K562 (cell line): ENCODE data around the gene ROS1. TPM values are rescaled to one million over a fixed set of nuclear protein-coding genes. Genes with fewer than 3 reads are reported as not detected.

ENCODE experiments used
- ATAC-seq: fragments of 200-7000 bp; cut with Tn5 transposase; 3 replicates; pipeline ENCODE4 v1.9.1; 2020; ENCODE audit warnings: moderate library complexity
- BruUV-seq: library from RNA; stranded (reverse); fragments of 400-500 nt; replicated peaks from 2 replicates; lab custom pipeline; 2021; lab: Mats Ljungman, UMichigan
- CTCF ChIA-PET: fragments of 300-600 bp; formaldehyde crosslinking; extraction: SDS; loops from one replicate; lab custom pipeline; 2021; ENCODE audit warnings: low intra/inter-chr PET ratio; lab: Yijun Ruan, JAX
- POLR2A ChIA-PET: fragments of 300-600, 350-650 bp; sonication (Branson Sonifier 250); formaldehyde crosslinking; extraction: SDS; loops from one replicate; lab custom pipeline; 2021; ENCODE audit warnings: antibody characterized with exemption, inconsistent platforms; lab: Yijun Ruan, JAX
- DNase-seq, 4 experiments: peaks; one replicate each; pipeline versions ENCODE4 v3.0.0 to v3.0.0-alpha.2; 2011 to 2018; ENCODE audit warnings: low spot score in 3 of 4, mixed read lengths in 3 of 4; ENCODE audit errors: extremely low read depth in 1 of 4
- FAIRE-seq: peaks from 2 replicates; lab custom pipeline; 2011; peaks lifted over from hg19 to GRCh38; lab: Jason Lieb, UNC
- H2AFZ ChIP-seq: 2 replicates; pipeline ENCODE4 v1.6.0; 2011; ENCODE audit warnings: low read depth, low read length, control low read depth, inconsistent platforms
- H3K27ac ChIP-seq: fragments of 200-600 bp; 3 replicates; pipeline ENCODE4 v1.8.0; 2011; ENCODE audit warnings: low read depth, mild to moderate bottlenecking, control low read depth, inconsistent platforms, low read length, moderate library complexity, mixed read lengths; ENCODE audit errors: extremely low read depth
- H3K27me3 ChIP-seq, 2 experiments: fragments of 300-600 bp in 1 of 2; 2 replicates in 1 of 2; 3 replicates in 1 of 2; pipeline versions ENCODE4 v1.6.0 to v1.8.0; 2011; ENCODE audit warnings: inconsistent platforms in 2 of 2, low read length in 2 of 2, mild to moderate bottlenecking in 1 of 2, mixed read lengths in 1 of 2, moderate library complexity in 1 of 2; ENCODE audit not compliant: control insufficient read depth in 2 of 2, insufficient read depth in 2 of 2
- H3K36me3 ChIP-seq: fragments of 300-600 bp; 3 replicates; pipeline ENCODE4 v1.8.0; 2011; ENCODE audit warnings: mild to moderate bottlenecking, low read length, inconsistent platforms; ENCODE audit not compliant: control insufficient read depth, insufficient read depth
- H3K4me1 ChIP-seq, 2 experiments: fragments of 200-600 bp in 1 of 2; replicated peaks in 1 of 2; 2 replicates in 1 of 2; 3 replicates in 1 of 2; pipeline versions ENCODE4 v1.5.1 to v1.8.0; 2011; ENCODE audit warnings: inconsistent platforms in 2 of 2, low read length in 2 of 2, mild to moderate bottlenecking in 1 of 2, mixed read lengths in 1 of 2, moderate library complexity in 1 of 2; ENCODE audit not compliant: control insufficient read depth in 2 of 2, insufficient read depth in 2 of 2
- H3K4me2 ChIP-seq: 2 replicates; pipeline ENCODE4 v1.6.1; 2011; ENCODE audit warnings: low read length, control low read depth, inconsistent platforms, mixed read lengths; ENCODE audit not compliant: insufficient read depth
- H3K4me3 ChIP-seq: fragments of 200-600 bp; sonication (generic), shearing (Covaris generic); 2 replicates; pipeline ENCODE4 v1.5.1; 2016; ENCODE audit warnings: control low read depth, inconsistent platforms
- H3K79me2 ChIP-seq: fragments of 200-600 bp; 3 replicates; pipeline ENCODE4 v1.8.0; 2011; ENCODE audit warnings: low read length, inconsistent platforms; ENCODE audit not compliant: control insufficient read depth, insufficient read depth
- H3K9ac ChIP-seq, 2 experiments: 2 replicates each; pipeline versions ENCODE4 v1.6.0 to v1.6.1; 2011; ENCODE audit warnings: low read depth in 2 of 2, low read length in 2 of 2, control low read depth in 1 of 2, inconsistent platforms in 1 of 2, mild to moderate bottlenecking in 1 of 2, mixed read lengths in 1 of 2; ENCODE audit not compliant: insufficient read depth in 1 of 2
- H3K9me1 ChIP-seq: one replicate; pipeline ENCODE4 v1.6.0; 2011; ENCODE audit warnings: inconsistent platforms, mild to moderate bottlenecking, low read length, moderate library complexity; ENCODE audit not compliant: control insufficient read depth, insufficient read depth
- H3K9me3 ChIP-seq: replicated peaks from 2 replicates; pipeline ENCODE4 v1.5.1; 2011; ENCODE audit warnings: low read depth, low read length, inconsistent platforms; ENCODE audit not compliant: control insufficient read depth, insufficient read depth
- H4K20me1 ChIP-seq: replicated peaks from 2 replicates; pipeline ENCODE4 v1.6.1; 2011; ENCODE audit warnings: low read length, inconsistent platforms, mixed read lengths; ENCODE audit not compliant: control insufficient read depth, insufficient read depth
- CBFA2T3 ChIP-seq: fragments of 450-650 bp; IDR thresholded peaks from 2 replicates; pipeline ENCODE4 v1.6.1; 2017
- ETS1 ChIP-seq: conservative IDR thresholded peaks from 2 replicates; pipeline ENCODE4 v1.6.1; 2011; ENCODE audit warnings: low read depth, mild to moderate bottlenecking, low read length; ENCODE audit not compliant: control insufficient read depth
- NFATC3 ChIP-seq: fragments of 450-650 bp; IDR thresholded peaks from 2 replicates; pipeline ENCODE4 v1.6.1; 2017; ENCODE audit warnings: mild to moderate bottlenecking
- SMARCE1 ChIP-seq: fragments of 450-650 bp; IDR thresholded peaks from 2 replicates; pipeline ENCODE4 v1.7.1; 2016; ENCODE audit warnings: mild to moderate bottlenecking
- YBX1 ChIP-seq: fragments of 450-650 bp; IDR thresholded peaks from 2 replicates; pipeline ENCODE4 v1.7.1; 2016; ENCODE audit warnings: mild to moderate bottlenecking
- ZNF12 ChIP-seq: sonication (generic); formaldehyde crosslinking; IDR thresholded peaks from 2 replicates; pipeline ENCODE4 v1.4.0; 2020; ENCODE audit warnings: mild to moderate bottlenecking, missing genetic modification reagents
- ZNF507 ChIP-seq: conservative IDR thresholded peaks from 2 replicates; pipeline ENCODE4 v1.6.1; 2017; ENCODE audit warnings: missing genetic modification characterization, missing compliant biosample characterization
- WGBS: fragments of 100-300 bp; shearing (Covaris generic); methylation state at CpG from one replicate; pipeline ENCODE4 v1.1.6; 2016; ENCODE audit warnings: low coverage, mixed read lengths; ENCODE audit not compliant: insufficient coverage; ENCODE audit errors: missing lambda C conversion rate; 5-methylcytosine and 5-hydroxymethylcytosine counted together
- in situ Hi-C: fragments of 300-500 bp; cut with MboI; formaldehyde crosslinking; loops from 4 replicates; pipeline ENCODE4 v1.15.0; 2018; ENCODE audit warnings: inconsistent platforms, mixed read lengths
- intact Hi-C: fragments of 100-400 bp; cut with micrococcal nuclease; formaldehyde crosslinking; loops from 2 replicates; pipeline ENCODE4 v1.14.2; 2022
- polyA plus RNA-seq, 8 experiments: library from polyadenylated mRNA; depleted of rRNA in 4 of 8; stranded (reverse) in 5 of 8; unstranded in 3 of 8; fragments of >200 nt; fragmentation: Nextera tagmentation in 2 of 8; fragmentation: Illumina TruSeq in 1 of 8; extraction: Ambion mirVana in 2 of 8; extraction: Trizol in 1 of 8; gene quantifications; 2 replicates each; pipeline versions ENCODE4 v1.2.1 to v1.2.3, GENCODE V29; 2011 to 2014; ENCODE audit warnings: inconsistent platforms in 1 of 8, missing spikeins in 1 of 8
- total RNA-seq, 7 experiments: library from RNA; depleted of rRNA in 6 of 7; stranded (reverse); fragments of >200 nt in 6 of 7; fragmentation: Illumina TruSeq in 2 of 7; extraction: Trizol in 2 of 7; gene quantifications; 2 replicates each; pipeline versions ENCODE4 v1.2.1 to v1.2.3, GENCODE V29; 2011 to 2021; ENCODE audit warnings: low replicate concordance in 1 of 7
- TF ChIP-seq, protein P1 (sequence below): fragments of 150-350 bp; IDR thresholded peaks from 2 replicates; pipeline ENCODE4 v1.6.1; 2014; ENCODE audit warnings: low read depth, mild to moderate bottlenecking, low read length, borderline replicate concordance
- TF ChIP-seq, protein P2 (sequence below): fragments of 450-650 bp; IDR thresholded peaks from 2 replicates; pipeline ENCODE4 v1.6.1; 2016; ENCODE audit warnings: borderline replicate concordance

Gene ROS1
- total and polyA plus RNA-seq, 9 of the 15 experiments (the other 6 are each of a cell fraction or from before 2014, with no cell fraction given), result under 0.01 to 0.16 (median 0.04) TPM; not detected in 6

DNA sequence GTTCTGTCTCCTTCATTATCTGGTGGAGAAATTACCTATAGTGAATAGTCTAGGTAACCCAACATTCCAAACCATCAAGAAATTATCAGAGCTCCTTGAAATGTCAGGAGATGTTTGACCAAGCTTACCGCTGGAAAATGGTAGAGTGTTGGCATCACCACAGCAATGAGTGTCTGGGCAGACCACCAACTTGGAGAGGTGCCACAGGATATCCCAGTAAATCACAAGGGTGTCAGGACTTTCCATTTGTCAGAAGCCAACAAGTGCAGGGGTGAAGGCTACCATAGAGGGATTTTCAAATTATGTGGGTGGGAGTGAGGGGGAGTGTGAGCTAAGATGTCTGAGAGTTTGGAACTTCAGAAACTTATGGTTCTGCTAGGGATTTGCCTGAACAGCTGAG, 87.2 kb downstream of the ROS1 start:
- no TSS peak for BruUV-seq
- ChIA-PET CTCF (no interaction called here), POLR2A (no interaction called here)
- DNase-seq, result no peak
- in situ Hi-C loops (no loop called here), intact Hi-C loops (no loop called here)
- H4K20me1 ChIP-seq, result no peaks in the 10 kb centered on the region
- no peak for ATAC-seq
- no peaks in the 10 kb centered on the region for H3K79me2 ChIP-seq
- H3K9ac ChIP-seq, result no peak overlapping the region
- no peak for FAIRE-seq
- TF ChIP-seq NFATC3 (no peak), ZNF12 (CRISPR knock-in tag) (no peak), ETS1 (no peak), ZNF507 (no peak), CBFA2T3 (no peak), YBX1 (no peak), SMARCE1 (no peak)
- TF ChIP-seq, protein P1, sequence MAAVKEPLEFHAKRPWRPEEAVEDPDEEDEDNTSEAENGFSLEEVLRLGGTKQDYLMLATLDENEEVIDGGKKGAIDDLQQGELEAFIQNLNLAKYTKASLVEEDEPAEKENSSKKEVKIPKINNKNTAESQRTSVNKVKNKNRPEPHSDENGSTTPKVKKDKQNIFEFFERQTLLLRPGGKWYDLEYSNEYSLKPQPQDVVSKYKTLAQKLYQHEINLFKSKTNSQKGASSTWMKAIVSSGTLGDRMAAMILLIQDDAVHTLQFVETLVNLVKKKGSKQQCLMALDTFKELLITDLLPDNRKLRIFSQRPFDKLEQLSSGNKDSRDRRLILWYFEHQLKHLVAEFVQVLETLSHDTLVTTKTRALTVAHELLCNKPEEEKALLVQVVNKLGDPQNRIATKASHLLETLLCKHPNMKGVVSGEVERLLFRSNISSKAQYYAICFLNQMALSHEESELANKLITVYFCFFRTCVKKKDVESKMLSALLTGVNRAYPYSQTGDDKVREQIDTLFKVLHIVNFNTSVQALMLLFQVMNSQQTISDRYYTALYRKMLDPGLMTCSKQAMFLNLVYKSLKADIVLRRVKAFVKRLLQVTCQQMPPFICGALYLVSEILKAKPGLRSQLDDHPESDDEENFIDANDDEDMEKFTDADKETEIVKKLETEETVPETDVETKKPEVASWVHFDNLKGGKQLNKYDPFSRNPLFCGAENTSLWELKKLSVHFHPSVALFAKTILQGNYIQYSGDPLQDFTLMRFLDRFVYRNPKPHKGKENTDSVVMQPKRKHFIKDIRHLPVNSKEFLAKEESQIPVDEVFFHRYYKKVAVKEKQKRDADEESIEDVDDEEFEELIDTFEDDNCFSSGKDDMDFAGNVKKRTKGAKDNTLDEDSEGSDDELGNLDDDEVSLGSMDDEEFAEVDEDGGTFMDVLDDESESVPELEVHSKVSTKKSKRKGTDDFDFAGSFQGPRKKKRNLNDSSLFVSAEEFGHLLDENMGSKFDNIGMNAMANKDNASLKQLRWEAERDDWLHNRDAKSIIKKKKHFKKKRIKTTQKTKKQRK, result no peak
- TF ChIP-seq, protein P2, sequence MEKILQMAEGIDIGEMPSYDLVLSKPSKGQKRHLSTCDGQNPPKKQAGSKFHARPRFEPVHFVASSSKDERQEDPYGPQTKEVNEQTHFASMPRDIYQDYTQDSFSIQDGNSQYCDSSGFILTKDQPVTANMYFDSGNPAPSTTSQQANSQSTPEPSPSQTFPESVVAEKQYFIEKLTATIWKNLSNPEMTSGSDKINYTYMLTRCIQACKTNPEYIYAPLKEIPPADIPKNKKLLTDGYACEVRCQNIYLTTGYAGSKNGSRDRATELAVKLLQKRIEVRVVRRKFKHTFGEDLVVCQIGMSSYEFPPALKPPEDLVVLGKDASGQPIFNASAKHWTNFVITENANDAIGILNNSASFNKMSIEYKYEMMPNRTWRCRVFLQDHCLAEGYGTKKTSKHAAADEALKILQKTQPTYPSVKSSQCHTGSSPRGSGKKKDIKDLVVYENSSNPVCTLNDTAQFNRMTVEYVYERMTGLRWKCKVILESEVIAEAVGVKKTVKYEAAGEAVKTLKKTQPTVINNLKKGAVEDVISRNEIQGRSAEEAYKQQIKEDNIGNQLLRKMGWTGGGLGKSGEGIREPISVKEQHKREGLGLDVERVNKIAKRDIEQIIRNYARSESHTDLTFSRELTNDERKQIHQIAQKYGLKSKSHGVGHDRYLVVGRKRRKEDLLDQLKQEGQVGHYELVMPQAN, result no peak
- 0% methylated on average over 1 of the region's 1 CpG for WGBS
- no peaks in the 10 kb centered on the region for H3K9me1 ChIP-seq
- no peaks in the 10 kb centered on the region for H3K27me3 ChIP-seq
- H3K4me2 ChIP-seq, result no peak overlapping the region
- H3K9me3 ChIP-seq, result no peaks in the 10 kb centered on the region
- no peaks in the 10 kb centered on the region for H3K36me3 ChIP-seq
- no peak overlapping the region for H3K27ac ChIP-seq
- H3K4me3 ChIP-seq, result no peak overlapping the region
- H2AFZ ChIP-seq, result no peak overlapping the region
- H3K4me1 ChIP-seq, result no peaks in the 10 kb centered on the region
